ENCODE measurements around the gene KLHL7. TPM values are rescaled to one million over a fixed set of nuclear protein-coding genes. Genes with fewer than 3 reads are reported as not detected.

Gene KLHL7
- total RNA-seq, 1 experiment from 2014 or later, result 35.8 TPM

GRCh38 chr7:23183279-23184012, 77.9 kb downstream of the KLHL7 start:
- Mint-ChIP-seq H3K36me3 (ENCODE audit: insufficient read depth, unreplicated experiment) (peaks cover 47% of the 10 kb centered on the region), H3K4me3 (ENCODE audit: unreplicated experiment) (peak overlapping the region; percentile 87), H3K27me3 (ENCODE audit: insufficient read depth, unreplicated experiment) (no peaks in the 10 kb centered on the region), H3K4me1 (ENCODE audit: low read depth, unreplicated experiment) (no peaks in the 10 kb centered on the region), H3K9me3 (ENCODE audit: unreplicated experiment) (no peaks in the 10 kb centered on the region), H3K27ac (ENCODE audit: unreplicated experiment) (peak overlapping the region; percentile 95)
- intact Hi-C loops (cut with micrococcal nuclease; ENCODE audit: unreplicated experiment), result loop anchor here (10.0 kb wide), 1 partner anchor 351 kb away; the partner anchor contains the start of gene TRA2A
- DNase-seq, result no peak
- Histone ChIP-seq H3K9me3 (no peaks in the 10 kb centered on the region), H3K4me3 (ENCODE audit: low read depth, low read length) (peak overlapping the region; percentile 86), H3K36me3 (ENCODE audit: control insufficient read depth, insufficient read depth, low read length) (no peaks in the 10 kb centered on the region), H3K4me1 (0 out of 2 replicates have a peak, but pooled peaks cover 14% of the 10 kb centered on the region), H3K27me3 (replicated peaks; ENCODE audit: control insufficient read depth, insufficient read depth, low read length) (no peaks in the 10 kb centered on the region)
- BruUV-seq (replicated peaks), result no TSS peak
- ChIA-PET POLR2A (interaction anchor here (0.6 to 0.7 kb wide), 2 partner anchors 69 to 126 kb away, joined by 6 to 14 read pairs; no protein-coding TSS in a partner anchor), CTCF (interaction anchor here (0.6 kb wide), 1 partner anchor 7 kb away, joined by 6 read pairs; no protein-coding TSS in a partner anchor)
- TF ChIP-seq CTCF (IDR thresholded peaks at IDR 0.05; ENCODE audit: insufficient read depth in 1 of 2, low read depth in 1 of 2, low read length in 1 of 2, severe bottlenecking in 1 of 2, unreplicated experiment in 1 of 2), result no peak

GRCh38 chr7:23184291-23184690, 78.7 kb downstream of the KLHL7 start:
- BruUV-seq (replicated peaks), result no TSS peak
- CTCF ChIA-PET, result interaction anchor here (1.3 to 1.4 kb wide), 2 partner anchors 85 to 89 kb away, joined by 3 to 9 read pairs; no protein-coding TSS in a partner anchor
- no peak for TF ChIP-seq CTCF (IDR thresholded peaks at IDR 0.05; ENCODE audit: insufficient read depth in 1 of 2, low read depth in 1 of 2, low read length in 1 of 2, severe bottlenecking in 1 of 2, unreplicated experiment in 1 of 2)
- intact Hi-C loops (cut with micrococcal nuclease; ENCODE audit: unreplicated experiment), result loop anchor here (10.0 kb wide), 1 partner anchor 351 kb away; the partner anchor contains the start of gene TRA2A
- H3K4me3 ChIP-seq (ENCODE audit: low read depth, low read length), result no peak overlapping the region
- Mint-ChIP-seq H3K4me1 (ENCODE audit: low read depth, unreplicated experiment) (no peaks in the 10 kb centered on the region), H3K9me3 (ENCODE audit: unreplicated experiment) (no peaks in the 10 kb centered on the region), H3K27ac (ENCODE audit: unreplicated experiment) (no peak overlapping the region), H3K36me3 (ENCODE audit: insufficient read depth, unreplicated experiment) (peaks cover 55% of the 10 kb centered on the region), H3K27me3 (ENCODE audit: insufficient read depth, unreplicated experiment) (no peaks in the 10 kb centered on the region), H3K4me3 (ENCODE audit: unreplicated experiment) (peak overlapping the region; percentile 16)
- POLR2A ChIA-PET, result no interaction called here
- no peaks in the 10 kb centered on the region for H3K27me3 ChIP-seq (replicated peaks; ENCODE audit: control insufficient read depth, insufficient read depth, low read length)
- no peaks in the 10 kb centered on the region for H3K9me3 ChIP-seq
- DNase-seq, result no peak
- H3K4me1 ChIP-seq, result 0 out of 2 replicates have a peak, but pooled peaks cover 14% of the 10 kb centered on the region
- no peaks in the 10 kb centered on the region for H3K36me3 ChIP-seq (ENCODE audit: control insufficient read depth, insufficient read depth, low read length)

GRCh38 chr7:23184709-23185359, 79.2 kb downstream of the KLHL7 start:
- Mint-ChIP-seq H3K36me3 (ENCODE audit: insufficient read depth, unreplicated experiment) (peaks cover 61% of the 10 kb centered on the region), H3K9me3 (ENCODE audit: unreplicated experiment) (no peaks in the 10 kb centered on the region), H3K4me1 (ENCODE audit: low read depth, unreplicated experiment) (no peaks in the 10 kb centered on the region), H3K4me3 (ENCODE audit: unreplicated experiment) (no peak overlapping the region), H3K27ac (ENCODE audit: unreplicated experiment) (no peak overlapping the region), H3K27me3 (ENCODE audit: insufficient read depth, unreplicated experiment) (no peaks in the 10 kb centered on the region)
- DNase-seq, result peak; percentile 51 to 74
- H3K4me1 ChIP-seq, result 0 out of 2 replicates have a peak, but pooled peaks cover 14% of the 10 kb centered on the region
- H3K9me3 ChIP-seq, result no peaks in the 10 kb centered on the region
- no peak overlapping the region for H3K4me3 ChIP-seq (ENCODE audit: low read depth, low read length)
- ChIA-PET POLR2A (no interaction called here), CTCF (interaction anchor here (0.6 to 1.4 kb wide), 8 partner anchors 15 to 127 kb away, joined by 3 to 9 read pairs (median 3); no protein-coding TSS in a partner anchor)
- H3K36me3 ChIP-seq (ENCODE audit: control insufficient read depth, insufficient read depth, low read length), result no peaks in the 10 kb centered on the region
- no TSS peak for BruUV-seq (replicated peaks)
- intact Hi-C loops (cut with micrococcal nuclease; ENCODE audit: unreplicated experiment), result loop anchor here (1.0 to 10.0 kb wide), 3 partner anchors 77 to 350 kb away; partner anchors contain the start of gene TRA2A
- peak; percentile 56 to 66 for TF ChIP-seq CTCF (IDR thresholded peaks at IDR 0.05; ENCODE audit: insufficient read depth in 1 of 2, low read depth in 1 of 2, low read length in 1 of 2, severe bottlenecking in 1 of 2, unreplicated experiment in 1 of 2)
- H3K27me3 ChIP-seq (replicated peaks; ENCODE audit: control insufficient read depth, insufficient read depth, low read length), result no peaks in the 10 kb centered on the region
